ENCODE results near the gene MMP8. TPM values are rescaled to one million over a fixed set of nuclear protein-coding genes. Genes with fewer than 3 reads are reported as not detected.
"Not testable (repeated sequence)": the region's sequence is repeated elsewhere in the genome, so short reads cannot be mapped to it uniquely, and the experiment has no call there.

The MMP8 gene
- total RNA-seq, 2 donors from 2014 or later, result 0.35 to 0.41 TPM

- Histone ChIP-seq H3K4me1 (no peaks in the 10 kb centered on the region), H3K27me3 (no peaks in the 10 kb centered on the region)
- TF ChIP-seq CTCF (IDR thresholded peaks at IDR 0.05), result no peak
These were observed 26.9 kb upstream of the MMP8 start for GRCh38 chr11:102751673-102752072.

DNA sequence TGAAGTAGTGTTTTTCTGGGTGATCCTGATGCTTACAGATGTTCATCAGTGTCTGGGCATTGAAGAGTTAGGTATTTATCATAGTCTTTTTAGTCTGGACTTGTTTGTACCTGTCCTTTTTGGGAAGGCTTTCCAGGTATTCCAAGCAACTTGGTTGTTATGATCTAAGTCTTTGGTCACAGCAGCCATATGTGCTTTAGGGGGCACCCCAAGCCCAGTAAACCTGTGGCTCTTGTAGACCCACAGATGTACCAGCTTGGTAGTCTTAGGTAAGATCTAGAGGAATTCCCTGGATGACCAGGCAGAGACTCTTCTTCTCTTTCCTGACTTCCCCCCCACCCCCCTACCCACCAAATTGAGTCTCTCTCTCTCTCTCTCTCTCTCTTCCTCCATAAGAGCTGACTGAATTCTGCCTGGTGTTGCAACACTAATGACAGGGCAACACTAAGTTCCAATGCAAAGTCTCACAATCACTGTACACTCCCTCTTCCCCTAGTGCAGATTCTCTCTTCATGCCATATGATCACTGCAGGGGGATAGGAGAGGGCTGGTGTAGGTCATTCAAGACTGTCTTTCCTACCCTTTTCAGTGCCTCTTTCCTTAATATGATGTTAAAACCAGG lies 24.5 kb upstream of the MMP8 start:
- H3K27ac ChIP-seq, result no peak overlapping the region
- no peaks in the 10 kb centered on the region for H3K4me1 ChIP-seq
- no peaks in the 10 kb centered on the region for H3K27me3 ChIP-seq
- H3K4me3 ChIP-seq, result no peak overlapping the region
- H3K36me3 ChIP-seq, result no peaks in the 10 kb centered on the region
- H3K9me3 ChIP-seq, result peaks cover 0 to 10% of the 10 kb centered on the region in 2 donors
- TF ChIP-seq CTCF (IDR thresholded peaks at IDR 0.05), result no peak
- no peak for DNase-seq (ENCODE audit: low spot score)

More at GRCh38 chr11:102751673-102752072, 26.9 kb upstream of the MMP8 start:
- H3K36me3 ChIP-seq, result no peaks in the 10 kb centered on the region
- peaks cover 0 to 10% of the 10 kb centered on the region in 2 donors for H3K9me3 ChIP-seq
- H3K4me3 ChIP-seq, result no peak overlapping the region
- no peak for DNase-seq (ENCODE audit: low spot score)
- no peak overlapping the region for H3K27ac ChIP-seq

- H3K4me1 ChIP-seq; DNase-seq (ENCODE audit: low spot score); H3K4me3 ChIP-seq; H3K36me3 ChIP-seq; H3K27me3 ChIP-seq; H3K9me3 ChIP-seq; H3K27ac ChIP-seq: not testable (repeated sequence)
These were observed 22.2 kb upstream of the MMP8 start for GRCh38 chr11:102746746-102747578.

DNA sequence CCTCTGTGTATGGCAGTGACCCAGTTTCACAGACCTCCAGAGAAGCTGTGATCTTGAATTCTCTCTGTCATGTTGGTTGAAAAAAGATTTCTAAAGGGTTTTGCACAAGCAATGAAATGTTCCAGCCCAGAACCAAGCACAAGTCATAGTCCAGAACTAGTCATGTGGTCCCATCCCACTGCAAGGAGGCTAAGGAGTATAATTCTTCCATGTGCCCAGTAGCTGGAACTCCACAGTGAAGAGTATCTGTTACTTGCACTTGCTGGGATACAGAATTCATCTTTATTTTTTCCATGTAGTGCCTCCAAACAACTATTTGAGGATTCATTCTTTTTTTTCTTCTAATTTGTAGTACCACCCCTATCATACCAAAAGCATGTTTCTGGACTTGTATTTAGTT lies 9.9 kb upstream of the MMP8 start:
- no peaks in the 10 kb centered on the region for H3K27me3 ChIP-seq
- no peaks in the 10 kb centered on the region for H3K36me3 ChIP-seq
- no peaks in the 10 kb centered on the region for H3K9me3 ChIP-seq
- H3K4me3 ChIP-seq, result no peak overlapping the region
- no peak for TF ChIP-seq CTCF (IDR thresholded peaks at IDR 0.05)
- H3K27ac ChIP-seq, result no peak overlapping the region
- DNase-seq (ENCODE audit: low spot score), result no peak
- H3K4me1 ChIP-seq, result no peaks in the 10 kb centered on the region

DNA sequence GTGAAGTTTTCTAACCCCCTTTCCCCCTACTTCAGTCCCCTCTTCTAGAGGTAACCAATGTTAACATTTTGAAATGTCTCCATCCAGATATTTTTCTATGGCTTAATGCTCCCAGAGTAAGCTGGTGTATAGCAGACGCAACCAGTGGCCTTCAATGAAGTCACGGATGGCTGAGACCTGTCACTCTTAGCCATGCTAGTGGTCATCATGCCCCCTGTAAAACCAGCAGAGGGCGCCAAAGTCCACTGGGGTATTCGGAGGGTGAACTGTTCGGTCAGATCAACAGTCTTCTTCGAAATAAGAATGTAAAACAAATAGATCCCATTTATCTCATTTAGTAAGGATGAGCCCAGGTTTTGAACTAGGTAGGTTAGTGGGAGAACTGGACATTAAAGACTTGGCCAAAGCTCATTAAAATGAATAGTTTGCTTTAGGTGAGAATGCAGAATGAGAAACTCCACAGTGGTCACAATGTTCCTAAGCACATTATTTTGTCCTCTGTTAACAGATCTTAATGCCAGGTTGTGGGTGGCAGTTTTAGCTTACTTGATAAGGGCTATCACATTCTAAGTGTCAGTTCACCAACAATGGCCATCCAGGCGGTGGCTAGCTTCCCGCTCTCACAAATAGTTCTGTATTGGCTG lies 8.6 kb upstream of the MMP8 start:
- Histone ChIP-seq H3K4me1 (no peaks in the 10 kb centered on the region), H3K36me3 (no peaks in the 10 kb centered on the region), H3K9me3 (no peaks in the 10 kb centered on the region), H3K4me3 (no peak overlapping the region), H3K27me3 (no peaks in the 10 kb centered on the region), H3K27ac (no peak overlapping the region)
- no peak for DNase-seq (ENCODE audit: low spot score)
- TF ChIP-seq CTCF (IDR thresholded peaks at IDR 0.05), result peak in 1 of 2 donors; percentile 59

DNA sequence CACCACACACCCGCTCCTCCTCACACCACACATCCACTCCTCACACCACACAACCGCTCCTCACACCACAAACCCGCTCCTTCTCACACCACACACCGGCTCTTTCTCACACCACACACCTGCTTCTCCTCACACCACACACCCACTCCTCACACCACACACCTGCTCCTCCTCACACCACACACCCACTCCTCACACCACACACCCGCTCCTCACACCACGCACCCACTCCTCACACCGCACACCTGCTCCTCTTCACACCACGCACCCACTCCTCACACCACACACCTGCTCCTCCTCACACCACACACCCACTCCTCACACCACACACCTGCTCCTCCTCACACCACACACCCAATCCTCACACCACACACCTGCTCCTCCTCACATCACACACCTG lies 6.2 kb upstream of the MMP8 start:
- H3K27ac ChIP-seq; H3K27me3 ChIP-seq; H3K9me3 ChIP-seq; DNase-seq (ENCODE audit: low spot score); H3K4me1 ChIP-seq; H3K4me3 ChIP-seq; H3K36me3 ChIP-seq: not testable (repeated sequence)
